GM21367 (cell line): ENCODE data around the gene SLC5A11.
"Not testable (repeated sequence)": the region's sequence is repeated elsewhere in the genome, so short reads cannot be mapped to it uniquely, and the experiment has no call there.

ENCODE experiments used
- ATAC-seq: cut with Tn5 transposase; IDR thresholded peaks from one replicate; pipeline ENCODE4 v1.9.1; 2021; ENCODE audit not compliant: unreplicated experiment

SLC5A11 gene

DNA sequence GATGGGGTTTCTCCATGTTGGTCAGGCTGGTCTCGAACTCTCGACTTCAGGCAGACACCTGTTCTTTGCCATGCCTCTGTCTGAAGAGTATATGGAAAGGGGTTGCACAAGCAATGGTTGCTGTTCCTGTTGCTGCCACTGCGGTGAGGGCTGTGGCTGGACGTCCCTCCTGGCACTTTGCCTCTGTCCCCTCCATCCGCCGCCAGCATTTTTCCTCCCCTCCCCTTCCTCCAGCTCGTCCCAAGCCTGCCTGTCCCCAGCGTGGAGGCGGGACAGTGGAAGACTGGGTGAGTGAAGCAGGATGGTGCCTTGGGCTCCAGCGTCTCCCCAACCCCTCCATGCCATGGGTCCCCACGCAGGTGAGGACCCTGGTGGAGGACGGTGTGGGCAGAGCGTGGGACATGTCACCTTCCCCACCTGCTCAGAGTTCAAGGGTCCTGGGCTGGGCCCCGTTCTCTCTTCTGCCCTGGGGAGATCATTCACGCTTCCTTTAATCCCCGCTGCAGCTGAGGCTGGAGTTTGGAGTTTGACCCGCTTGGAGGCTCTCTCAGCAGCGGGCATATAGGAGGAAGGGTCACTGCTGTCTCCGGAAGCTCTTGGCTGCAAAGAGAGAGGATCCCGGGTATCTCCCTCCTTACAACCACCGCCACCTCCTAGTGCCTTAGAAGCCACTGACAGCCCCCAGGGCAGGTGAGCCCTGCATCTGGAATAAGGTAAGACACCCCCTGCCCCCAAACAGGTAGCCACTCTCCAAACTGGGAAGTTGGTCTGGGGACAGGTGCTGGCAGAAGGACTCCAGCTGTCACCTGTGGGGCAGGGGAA, at the start of gene SLC5A11:
Gene SLC5A11, plus strand, starts transcription at position 238 of the 822 bp plus-strand sequence. CDS start 12,681 bp downstream, outside the sequence.
- no peak for ATAC-seq

- no peak for ATAC-seq
Measured at GRCh38 chr16:24800586-24800985, 45.2 kb upstream of the SLC5A11 start.

DNA sequence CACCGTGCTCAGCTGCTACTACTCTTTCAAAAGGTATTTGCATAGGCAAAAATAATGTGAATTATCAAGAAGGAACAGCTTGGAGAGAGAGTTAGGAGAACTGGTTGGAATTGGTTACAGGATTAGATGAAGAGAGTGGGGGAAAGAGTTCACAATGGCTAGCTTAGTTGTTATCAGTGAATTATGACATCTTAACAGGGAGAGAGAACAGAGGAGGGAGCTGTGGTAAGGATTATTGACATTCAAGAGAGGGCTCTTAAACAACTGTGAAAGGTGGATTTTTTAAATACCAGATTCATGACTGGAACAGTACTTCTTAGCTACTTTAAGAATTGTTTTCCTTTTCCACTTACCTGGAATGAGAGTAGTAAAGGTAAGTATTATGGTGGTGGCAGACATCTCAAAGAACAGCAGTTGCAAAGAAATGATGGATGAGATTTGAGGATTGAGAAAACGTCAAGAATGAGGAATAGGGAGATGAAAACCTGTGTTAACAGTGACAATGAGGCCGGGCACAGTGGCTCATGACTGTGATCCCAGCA, 43.9 kb upstream of the SLC5A11 start:
- ATAC-seq: no peak

DNA sequence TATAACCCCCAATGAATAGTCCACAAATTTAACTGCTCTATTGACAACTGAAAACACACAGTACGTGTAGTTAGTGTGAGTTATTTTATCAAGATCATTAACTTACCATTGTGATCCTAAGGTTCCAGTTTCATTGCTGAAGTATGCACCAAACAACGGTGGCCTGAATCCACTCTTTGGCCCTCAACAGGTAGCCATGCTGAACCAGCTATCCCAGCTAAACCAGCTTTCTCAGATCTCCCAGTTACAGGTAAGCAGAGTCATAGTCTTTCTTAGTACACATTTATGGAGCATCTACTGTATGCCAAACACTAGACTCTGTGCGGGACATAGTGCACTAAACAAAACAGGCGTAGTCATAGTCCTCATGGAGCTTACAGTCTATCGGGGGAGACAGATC, 40.3 kb upstream of the SLC5A11 start:
- no peak for ATAC-seq

DNA sequence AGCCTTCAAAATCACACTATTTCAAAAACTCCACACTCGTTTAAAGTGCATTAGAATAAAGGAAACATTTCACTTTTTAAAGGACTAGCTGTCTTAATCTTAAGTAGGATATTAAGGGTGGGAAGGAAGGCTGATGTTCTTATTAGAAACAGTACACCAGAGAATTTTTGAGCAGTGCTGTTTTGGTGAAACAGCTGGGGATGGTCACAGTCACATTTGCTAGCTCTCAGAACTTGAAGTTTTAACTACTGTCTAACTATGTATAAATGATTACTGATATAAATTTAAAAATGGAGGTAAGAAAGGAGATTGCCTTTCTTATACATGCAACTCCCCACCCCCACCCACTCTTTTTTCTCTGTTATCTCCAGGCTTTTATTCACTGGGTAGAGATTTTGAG, 38.5 kb upstream of the SLC5A11 start:
- ATAC-seq: no peak

DNA sequence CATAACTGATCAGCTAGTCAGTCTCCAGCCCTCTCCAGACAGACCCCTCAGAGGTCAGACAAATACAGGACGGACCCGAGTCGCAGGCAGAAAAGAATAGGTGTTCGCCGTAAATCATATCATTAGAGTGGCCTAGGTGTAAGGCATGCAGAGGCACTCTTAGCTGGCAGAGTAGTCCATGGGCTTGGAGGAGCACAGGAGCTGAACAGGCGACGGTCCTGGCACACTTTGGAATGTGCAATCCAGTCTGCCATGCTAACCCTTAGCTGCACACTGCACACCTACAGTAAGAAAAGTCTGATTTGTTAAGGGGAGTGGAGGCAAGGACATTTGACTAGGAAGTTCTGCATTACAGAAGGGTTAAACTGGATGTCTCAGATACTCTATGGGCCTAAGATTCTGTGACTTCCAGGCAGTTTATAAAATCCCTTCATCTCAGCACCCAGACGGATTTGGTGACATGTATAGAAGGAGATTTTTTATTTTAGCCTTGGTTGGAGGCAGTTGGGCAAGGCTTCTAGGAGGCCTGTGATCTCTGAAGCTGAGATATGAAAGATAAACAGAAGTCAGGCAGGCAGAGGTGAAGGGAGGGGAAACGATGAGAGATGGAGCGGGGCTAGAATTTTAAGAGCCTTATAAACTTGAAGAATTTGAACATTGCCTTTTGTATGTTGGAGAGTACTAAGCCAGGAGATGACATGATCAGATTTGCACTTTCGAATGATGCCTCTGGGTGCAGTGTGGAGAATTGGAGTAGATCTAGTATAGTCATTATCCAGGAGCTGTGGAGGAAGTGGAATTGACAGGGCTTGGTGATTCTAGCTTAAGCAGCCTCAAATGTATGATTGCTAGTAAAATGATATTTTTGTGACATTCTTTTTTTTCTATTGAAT, 34.6 kb upstream of the SLC5A11 start:
- ATAC-seq: no peak

- not testable (repeated sequence) for ATAC-seq
Measured at GRCh38 chr16:24812813-24813212, 33.0 kb upstream of the SLC5A11 start.

DNA sequence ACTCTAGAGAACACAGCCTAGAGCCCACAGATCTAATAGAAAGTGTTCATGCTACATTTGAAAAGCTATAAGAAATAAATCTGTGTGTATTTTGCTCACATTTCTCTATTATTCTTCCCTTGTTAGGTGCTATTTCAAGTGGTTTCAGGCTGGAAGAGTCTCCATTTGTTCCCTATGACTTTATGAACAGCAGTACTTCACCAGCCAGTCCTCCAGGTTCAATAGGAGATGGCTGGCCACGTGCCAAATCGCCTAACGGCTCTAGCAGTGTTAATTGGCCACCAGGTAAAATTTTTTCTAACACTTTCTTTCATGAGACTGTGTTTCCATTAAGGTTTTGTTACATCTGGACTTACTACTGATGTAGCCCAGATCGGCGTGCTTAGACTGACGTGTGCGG, 30.7 kb upstream of the SLC5A11 start:
- no peak for ATAC-seq

DNA sequence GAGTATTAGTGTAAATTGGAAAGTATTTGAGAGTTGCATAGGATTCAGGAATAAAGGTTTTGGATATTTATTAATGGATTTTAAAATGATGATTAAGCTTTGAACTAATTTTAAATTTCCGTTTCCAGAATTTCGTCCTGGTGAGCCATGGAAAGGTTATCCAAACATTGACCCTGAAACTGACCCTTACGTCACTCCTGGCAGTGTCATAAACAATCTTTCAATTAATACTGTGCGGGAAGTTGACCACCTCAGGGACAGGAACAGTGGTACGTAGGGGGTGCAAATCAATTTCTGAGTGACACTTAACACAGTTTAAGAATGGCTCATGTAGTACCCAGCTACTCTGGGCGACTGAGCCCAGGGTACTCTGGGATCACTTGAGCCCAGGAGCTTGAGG, 29.1 kb upstream of the SLC5A11 start:
- no peak for ATAC-seq

GRCh38 chr16:24819462-24820040, 26.2 kb upstream of the SLC5A11 start:
- no peak for ATAC-seq

DNA sequence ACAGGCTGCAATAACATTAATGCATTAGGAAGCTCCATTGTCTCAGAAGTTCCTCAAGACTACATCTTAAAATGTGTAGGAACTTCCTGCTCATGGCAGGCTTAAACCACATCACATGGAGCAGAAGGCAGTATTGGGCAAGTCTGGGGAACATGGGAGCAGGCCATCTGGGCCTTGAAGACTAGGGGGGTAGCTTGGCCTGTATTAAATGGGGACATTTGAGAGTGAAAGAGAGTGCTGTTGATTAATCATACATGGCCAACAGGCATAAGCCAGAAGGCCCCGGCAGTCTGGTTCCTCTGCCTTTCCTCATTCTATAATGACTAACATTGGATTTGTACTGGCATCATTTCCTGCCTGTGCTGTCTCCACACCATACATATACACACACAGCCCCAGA, 25.2 kb upstream of the SLC5A11 start:
- no peak for ATAC-seq

DNA sequence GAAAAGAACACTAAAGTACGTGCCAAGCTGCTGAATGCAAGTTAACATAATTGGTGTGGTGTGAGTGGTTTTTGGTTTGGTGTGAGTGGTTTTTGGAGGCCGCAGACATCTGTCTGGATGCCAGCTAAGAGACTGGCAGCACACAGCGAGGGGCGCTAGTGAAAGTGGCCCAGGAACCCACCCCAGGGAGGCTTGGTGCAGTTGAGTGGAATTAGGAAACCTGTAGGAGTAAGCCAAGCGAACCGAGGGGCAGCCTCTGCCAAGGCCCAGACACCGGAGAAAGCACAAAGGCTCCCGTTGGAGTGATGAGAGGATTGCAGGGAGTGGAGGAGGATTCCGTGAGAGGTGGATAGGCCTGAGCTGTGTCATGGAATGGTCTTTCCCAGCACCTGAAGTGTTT, 24.6 kb upstream of the SLC5A11 start:
- no peak for ATAC-seq

- ATAC-seq: no peak
Measured at GRCh38 chr16:24822542-24822941, 23.2 kb upstream of the SLC5A11 start.

DNA sequence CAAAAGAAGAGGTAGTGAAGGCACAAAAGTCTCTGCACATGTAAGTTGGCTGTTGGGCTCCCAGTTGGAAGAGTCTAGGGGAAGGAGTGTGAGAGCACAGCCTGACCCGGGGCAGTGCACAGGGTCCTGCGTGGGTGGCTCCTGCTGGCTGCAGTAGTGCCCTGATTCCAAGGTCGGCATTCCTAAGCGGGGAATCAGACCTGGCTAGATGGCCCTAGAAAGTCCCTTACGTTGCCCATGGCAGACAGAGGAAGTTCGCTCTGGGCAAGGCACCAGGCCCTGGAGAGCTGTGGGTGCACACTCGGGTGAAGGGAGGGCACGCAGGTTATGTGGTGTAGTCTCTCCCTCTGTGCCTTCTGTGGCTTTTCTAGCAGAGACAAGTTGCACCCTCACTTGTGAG, 22.8 kb upstream of the SLC5A11 start:
- ATAC-seq: no peak

GRCh38 chr16:24825696-24826095, 20.1 kb upstream of the SLC5A11 start:
- no peak for ATAC-seq

- no peak for ATAC-seq
Measured at GRCh38 chr16:24826096-24826690, 19.6 kb upstream of the SLC5A11 start.

- no peak for ATAC-seq
Measured at GRCh38 chr16:24826817-24827566, 18.8 kb upstream of the SLC5A11 start.

- ATAC-seq: no peak
Measured at GRCh38 chr16:24829153-24829552, 16.6 kb upstream of the SLC5A11 start.

DNA sequence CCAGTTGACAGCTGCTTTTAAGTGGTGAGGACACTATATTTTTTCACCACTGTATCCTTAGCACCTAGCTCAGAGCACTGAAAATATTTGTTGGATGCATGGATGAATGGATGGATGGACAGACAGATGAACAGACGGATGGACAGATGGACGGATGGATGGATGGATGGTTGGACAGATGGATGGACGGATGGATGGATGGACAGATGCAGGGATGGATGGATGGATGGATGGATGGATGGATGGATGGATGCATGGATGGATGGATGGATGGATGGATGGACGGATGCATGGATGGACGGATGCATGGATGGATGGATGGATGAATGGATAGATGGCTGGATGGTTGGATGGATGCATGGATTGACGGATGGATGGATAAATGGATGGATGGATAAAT, 12.4 kb upstream of the SLC5A11 start:
- ATAC-seq: no peak
